GM12864 (cell line): ENCODE measurements around the gene ARHGEF7.

Experiments
- DNase-seq: peaks from one replicate; pipeline ENCODE4 v3.0.0-alpha.2; 2011; ENCODE audit warnings: low read depth
- H3K4me3 ChIP-seq: 2 replicates; pipeline ENCODE4 v1.5.1; 2011; ENCODE audit warnings: mild to moderate bottlenecking, low read depth, low read length, control low read depth
- TF ChIP-seq, protein P1 (sequence below): IDR thresholded peaks from 2 replicates; pipeline ENCODE4 v1.5.1; 2011; ENCODE audit warnings: low read depth, mild to moderate bottlenecking, moderate library complexity, low read length, control low read depth, inconsistent platforms; ENCODE audit errors: missing control alignments

The ARHGEF7 gene

DNA sequence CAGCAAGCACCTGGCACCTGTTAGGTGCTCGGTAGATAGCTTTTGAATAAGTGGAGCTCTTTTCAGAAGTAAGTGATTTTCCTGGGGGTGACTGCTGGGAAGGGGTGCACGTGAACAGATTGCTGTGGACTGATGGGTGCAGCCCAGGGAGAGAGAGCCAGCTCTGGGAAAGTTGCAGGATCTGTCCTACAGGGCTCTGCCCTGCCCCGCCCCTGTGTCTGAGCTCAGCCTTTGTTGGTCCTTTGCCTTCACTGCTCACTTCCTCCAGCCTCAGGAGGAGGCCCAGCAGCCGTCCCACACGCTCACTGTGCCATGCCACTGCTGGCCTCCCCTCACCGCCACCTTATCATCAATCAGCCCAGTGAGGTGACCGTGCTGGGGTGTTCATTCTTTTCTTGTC is 171.6 kb downstream of the ARHGEF7 start:
- TF ChIP-seq, protein P1, sequence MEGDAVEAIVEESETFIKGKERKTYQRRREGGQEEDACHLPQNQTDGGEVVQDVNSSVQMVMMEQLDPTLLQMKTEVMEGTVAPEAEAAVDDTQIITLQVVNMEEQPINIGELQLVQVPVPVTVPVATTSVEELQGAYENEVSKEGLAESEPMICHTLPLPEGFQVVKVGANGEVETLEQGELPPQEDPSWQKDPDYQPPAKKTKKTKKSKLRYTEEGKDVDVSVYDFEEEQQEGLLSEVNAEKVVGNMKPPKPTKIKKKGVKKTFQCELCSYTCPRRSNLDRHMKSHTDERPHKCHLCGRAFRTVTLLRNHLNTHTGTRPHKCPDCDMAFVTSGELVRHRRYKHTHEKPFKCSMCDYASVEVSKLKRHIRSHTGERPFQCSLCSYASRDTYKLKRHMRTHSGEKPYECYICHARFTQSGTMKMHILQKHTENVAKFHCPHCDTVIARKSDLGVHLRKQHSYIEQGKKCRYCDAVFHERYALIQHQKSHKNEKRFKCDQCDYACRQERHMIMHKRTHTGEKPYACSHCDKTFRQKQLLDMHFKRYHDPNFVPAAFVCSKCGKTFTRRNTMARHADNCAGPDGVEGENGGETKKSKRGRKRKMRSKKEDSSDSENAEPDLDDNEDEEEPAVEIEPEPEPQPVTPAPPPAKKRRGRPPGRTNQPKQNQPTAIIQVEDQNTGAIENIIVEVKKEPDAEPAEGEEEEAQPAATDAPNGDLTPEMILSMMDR = no peak
- no peak for DNase-seq

DNA sequence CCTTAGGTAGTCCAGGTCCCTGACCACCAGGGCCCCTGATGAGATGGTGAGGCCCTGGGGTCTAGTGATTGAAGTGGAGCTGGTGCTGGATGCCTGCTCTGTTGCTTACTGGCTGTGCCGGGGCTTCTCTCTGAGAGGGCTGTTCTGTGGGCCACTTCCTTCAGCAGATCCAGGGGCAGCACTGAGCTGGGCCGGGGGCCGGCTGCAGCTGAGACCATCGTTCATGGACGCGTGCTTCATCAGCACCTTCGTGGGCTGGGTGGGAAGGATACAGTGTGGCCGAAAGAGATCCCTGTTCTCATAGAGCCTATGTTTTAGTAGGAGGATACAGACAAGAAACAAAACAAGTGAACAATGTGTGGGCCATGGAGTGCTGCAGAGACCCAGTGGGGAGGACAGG is 172.1 kb downstream of the ARHGEF7 start:
- TF ChIP-seq, protein P1 = no peak
- no peak for DNase-seq
- no peak overlapping the region for H3K4me3 ChIP-seq

More for the DNA sequence above, 171.6 kb downstream of the ARHGEF7 start:
- H3K4me3 ChIP-seq = no peak overlapping the region

DNA sequence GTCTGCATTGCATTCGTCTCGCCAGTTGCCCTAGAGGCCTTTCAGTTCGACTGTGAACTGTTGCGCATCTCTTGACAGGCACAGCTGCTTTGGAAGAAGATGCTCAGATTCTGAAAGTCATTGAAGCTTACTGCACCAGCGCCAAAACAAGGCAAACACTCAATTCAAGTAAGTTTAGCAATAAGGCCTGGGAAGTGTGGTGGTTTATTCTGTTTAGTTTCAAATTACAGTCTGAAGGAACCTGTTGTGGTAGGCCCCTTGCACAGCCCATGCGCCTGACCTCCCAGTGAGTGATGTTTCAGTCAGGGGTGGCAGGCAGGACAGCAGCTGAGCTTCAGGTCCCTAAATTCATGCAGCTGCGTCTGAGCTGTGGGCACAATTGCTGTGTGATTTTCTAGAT is 173.2 kb downstream of the ARHGEF7 start:
- TF ChIP-seq, protein P1 = no peak
- no peak for DNase-seq
- H3K4me3 ChIP-seq = no peak overlapping the region

DNA sequence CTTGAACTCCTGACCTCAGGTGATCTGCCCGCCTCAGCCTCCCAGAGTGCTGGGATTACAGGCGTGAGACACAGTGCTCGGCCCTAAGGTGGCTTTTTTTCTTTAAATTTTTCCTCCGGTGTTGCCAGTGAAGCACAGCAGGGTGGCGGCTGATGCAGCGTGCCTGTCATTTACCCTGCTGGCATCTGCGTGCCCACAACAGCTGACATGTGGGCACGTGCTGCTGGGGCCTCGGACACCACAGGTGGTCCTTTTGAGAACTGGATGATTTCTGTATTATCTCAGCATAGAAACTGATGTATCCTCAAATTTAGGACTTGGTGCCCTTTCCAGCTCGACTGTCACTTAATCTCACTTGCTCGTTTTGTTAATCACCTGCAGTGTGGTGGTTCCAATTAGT is 174.1 kb downstream of the ARHGEF7 start:
- TF ChIP-seq, protein P1 = no peak
- DNase-seq = no peak
- H3K4me3 ChIP-seq = no peak overlapping the region

DNA sequence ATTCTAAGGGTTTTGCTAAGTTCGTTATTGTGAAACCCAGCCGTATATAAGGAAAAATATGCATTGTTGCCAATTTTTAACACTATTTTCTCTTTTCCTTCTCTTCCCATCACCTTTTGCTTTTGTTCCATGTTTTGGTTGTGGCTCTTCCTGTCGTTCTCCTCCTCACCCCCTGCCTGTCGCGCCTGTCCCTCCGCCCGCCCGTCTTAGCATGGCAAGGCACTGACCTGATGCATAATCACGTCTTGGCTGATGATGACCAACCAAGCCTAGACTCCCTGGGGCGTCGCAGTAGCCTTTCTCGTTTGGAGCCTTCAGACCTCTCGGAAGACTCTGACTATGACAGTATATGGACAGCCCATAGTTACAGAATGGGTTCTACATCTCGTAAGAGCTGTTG is 176.8 kb downstream of the ARHGEF7 start:
- TF ChIP-seq, protein P1 = no peak
- H3K4me3 ChIP-seq = no peak overlapping the region
- DNase-seq = no peak

DNA sequence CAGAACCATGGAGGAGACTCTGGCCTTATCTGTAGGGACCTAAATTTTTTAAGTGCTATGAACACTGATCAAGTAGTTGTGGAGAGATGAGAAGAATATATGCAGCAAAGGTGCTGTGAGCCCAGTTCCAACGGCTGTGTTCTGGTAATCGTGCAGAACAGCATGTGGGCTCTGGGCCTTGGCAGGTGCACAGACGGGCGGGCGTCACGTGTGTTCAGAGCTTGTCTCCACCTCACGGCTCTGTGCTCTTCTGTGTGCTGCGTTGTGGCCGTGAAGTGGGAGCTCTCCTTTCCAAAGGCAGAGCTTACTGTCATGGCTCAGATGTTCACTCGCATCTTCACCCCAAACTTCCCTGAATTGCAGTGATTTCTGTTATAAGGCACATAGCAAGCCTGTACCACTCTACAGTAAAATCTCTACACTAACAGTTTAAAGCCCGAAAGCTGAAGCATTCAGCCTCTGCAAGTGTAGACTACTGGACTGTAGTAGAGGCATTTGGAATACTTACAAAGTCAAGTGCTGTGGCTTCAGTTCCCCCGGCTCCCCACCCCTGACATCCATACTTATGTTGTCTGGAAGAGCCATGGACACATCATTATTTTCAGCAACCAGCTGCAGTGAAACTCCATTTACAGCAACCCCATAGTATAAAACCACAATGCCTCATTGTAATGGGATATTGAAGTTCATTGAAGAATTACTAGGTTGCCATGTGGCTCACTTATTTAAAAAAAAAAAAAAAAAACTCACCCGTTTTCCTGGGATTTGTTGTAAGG is 177.8 kb downstream of the ARHGEF7 start:
- no peak for DNase-seq
- TF ChIP-seq, protein P1 = no peak
- H3K4me3 ChIP-seq = no peak overlapping the region

DNA sequence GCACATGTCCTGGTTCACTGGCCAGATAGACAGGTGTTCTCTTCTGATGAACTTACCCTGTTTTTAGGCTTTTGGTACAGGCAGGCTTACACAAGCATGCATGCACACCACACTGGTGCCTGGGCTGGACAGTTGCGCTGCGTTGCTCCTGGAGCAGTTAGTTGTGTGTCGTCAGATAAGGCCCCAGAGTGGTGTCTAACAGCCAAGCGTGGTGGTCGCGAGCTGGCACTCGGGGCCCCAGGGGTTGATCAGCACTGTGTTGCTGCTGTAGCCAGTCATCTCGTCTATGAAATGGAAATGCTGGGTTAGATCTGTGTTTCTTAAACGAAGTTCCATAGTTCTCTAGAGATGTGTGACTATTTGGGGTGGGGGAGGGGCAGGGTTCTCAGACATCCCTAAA is 180.8 kb downstream of the ARHGEF7 start:
- DNase-seq = no peak
- H3K4me3 ChIP-seq = no peak overlapping the region
- TF ChIP-seq, protein P1 = no peak
